GM21423 (cell line): ENCODE results near the gene C7.
"Not testable (repeated sequence)": the region's sequence is repeated elsewhere in the genome, so short reads cannot be mapped to it uniquely, and the experiment has no call there.

Experiments used
- ATAC-seq: cut with Tn5 transposase; IDR thresholded peaks from one replicate; pipeline ENCODE4 v1.9.1; 2021; ENCODE audit warnings: mild to moderate bottlenecking, moderate library complexity; ENCODE audit not compliant: unreplicated experiment

Gene C7

GRCh38 chr5:40909264-40909663 is at the start of gene C7:
TSS of gene C7 (plus strand) at chr5:40909497. CDS start at chr5:40909611, 114 bp downstream.
- no peak for ATAC-seq

- no peak for ATAC-seq
Observed at GRCh38 chr5:40860711-40861110, 48.6 kb upstream of the C7 start.

GRCh38 chr5:40865004-40865403 is 44.3 kb upstream of the C7 start:
- ATAC-seq, result not testable (repeated sequence)

- no peak for ATAC-seq
Observed at GRCh38 chr5:40866844-40867243, 42.5 kb upstream of the C7 start.

- ATAC-seq, result no peak
Observed at GRCh38 chr5:40869384-40869783, 39.9 kb upstream of the C7 start.

- no peak for ATAC-seq
Observed at GRCh38 chr5:40871177-40871576, 38.1 kb upstream of the C7 start.

- ATAC-seq, result not testable (repeated sequence)
Observed at GRCh38 chr5:40872253-40872652, 37.0 kb upstream of the C7 start.

GRCh38 chr5:40873286-40873880 is 35.9 kb upstream of the C7 start:
- no peak for ATAC-seq

GRCh38 chr5:40875958-40876357 is 33.3 kb upstream of the C7 start:
- no peak for ATAC-seq

- no peak for ATAC-seq
Observed at GRCh38 chr5:40877371-40877988, 31.8 kb upstream of the C7 start.

GRCh38 chr5:40879163-40879942 is 29.9 kb upstream of the C7 start:
- no peak for ATAC-seq

- no peak for ATAC-seq
Observed at GRCh38 chr5:40882291-40882690, 27.0 kb upstream of the C7 start.

GRCh38 chr5:40883051-40883450 is 26.2 kb upstream of the C7 start:
- ATAC-seq, result not testable (repeated sequence)

GRCh38 chr5:40895440-40896425 is 13.6 kb upstream of the C7 start:
- not testable (repeated sequence) for ATAC-seq

- peak; percentile 94 for ATAC-seq
Observed at GRCh38 chr5:40904205-40904993, 4.9 kb upstream of the C7 start.

GRCh38 chr5:40904994-40905306 is 4.3 kb upstream of the C7 start:
- ATAC-seq, result no peak

- ATAC-seq, result no peak
Observed at GRCh38 chr5:40906351-40906751, 2.9 kb upstream of the C7 start.

GRCh38 chr5:40909723-40910122 is 426 bp downstream of the C7 start:
- ATAC-seq, result no peak

- no peak for ATAC-seq
Observed at GRCh38 chr5:40911266-40911665, 2.0 kb downstream of the C7 start.

- ATAC-seq, result no peak
Observed at GRCh38 chr5:40914835-40915234, 5.5 kb downstream of the C7 start.
